Measurements from ENCODE around the gene CPT1A.

Gene CPT1A

DNA sequence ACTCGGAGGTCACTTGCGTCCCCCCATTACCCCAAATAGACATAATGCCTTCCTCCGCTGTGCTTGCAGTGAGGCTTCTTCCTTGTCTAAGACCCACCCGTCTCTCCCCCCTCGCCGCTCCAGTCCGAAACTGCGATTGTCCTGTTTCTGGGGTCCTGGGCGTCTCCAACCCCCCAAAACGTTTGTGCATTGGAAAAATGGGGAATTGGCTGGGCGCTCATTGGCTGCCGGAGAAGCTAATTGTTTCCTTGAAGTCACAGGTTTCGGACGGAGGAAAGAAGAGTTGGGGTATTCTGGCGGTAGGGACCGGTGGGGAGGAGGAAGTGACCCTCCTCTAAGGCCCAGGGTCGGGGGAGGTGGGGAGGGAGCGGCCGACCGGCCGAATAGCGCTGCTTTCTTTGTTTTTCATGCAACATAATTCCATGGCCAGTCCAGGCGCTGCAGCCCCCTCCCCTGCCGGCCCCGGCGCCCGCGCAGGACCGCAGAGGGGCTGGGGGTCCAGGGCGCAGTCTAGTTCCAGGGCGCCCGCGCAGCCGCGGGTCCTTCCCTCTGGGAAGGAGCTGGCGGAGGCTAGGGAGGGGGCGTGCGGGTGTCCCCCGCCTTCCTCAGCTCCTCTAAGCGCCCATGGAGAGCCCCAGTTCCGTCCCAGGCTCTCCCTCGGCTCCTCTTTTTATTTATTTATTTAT lies 12.7 kb upstream of the CPT1A start:
- no peak for DNase-seq (ENCODE audit: low spot score)

DNA sequence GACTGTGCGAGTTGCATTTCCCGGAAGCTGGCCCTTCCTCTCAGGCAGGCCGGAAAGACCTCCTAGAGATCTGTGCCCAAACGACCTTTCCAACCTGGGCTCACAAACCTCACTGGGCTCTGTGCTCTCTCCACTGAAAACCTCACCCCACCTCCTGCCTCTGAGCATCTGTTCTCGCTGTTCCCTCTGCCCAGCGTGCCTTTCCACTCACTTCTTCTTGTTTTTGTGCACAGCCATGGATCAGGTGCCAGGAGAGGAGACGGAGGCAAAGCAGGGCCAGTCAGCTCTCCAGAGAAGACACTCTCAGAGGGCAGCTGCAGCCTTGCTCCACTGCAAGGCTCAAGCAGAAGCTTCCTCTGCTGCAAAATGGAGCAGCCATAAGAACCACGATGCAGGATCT lies 10.9 kb upstream of the CPT1A start:
- no peak for DNase-seq (ENCODE audit: low spot score)

DNA sequence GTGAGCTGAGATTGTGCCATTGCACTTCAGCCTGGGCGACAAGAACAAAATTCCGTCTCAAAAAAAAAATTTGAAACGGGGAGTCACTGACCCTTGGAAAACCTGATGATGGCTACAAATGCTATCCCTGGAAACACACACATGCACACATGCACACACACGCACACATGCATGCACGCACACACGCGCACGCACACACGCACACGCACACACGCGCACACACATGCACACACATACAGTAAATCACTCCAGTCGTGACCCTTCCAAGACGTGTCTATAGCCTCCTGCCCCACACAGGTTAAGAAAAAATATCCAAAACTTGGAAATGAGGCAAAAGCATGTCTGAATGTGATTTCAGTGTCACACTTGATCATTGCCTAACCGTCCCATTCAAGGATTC lies 6.7 kb upstream of the CPT1A start:
- DNase-seq (ENCODE audit: low spot score): no peak

DNA sequence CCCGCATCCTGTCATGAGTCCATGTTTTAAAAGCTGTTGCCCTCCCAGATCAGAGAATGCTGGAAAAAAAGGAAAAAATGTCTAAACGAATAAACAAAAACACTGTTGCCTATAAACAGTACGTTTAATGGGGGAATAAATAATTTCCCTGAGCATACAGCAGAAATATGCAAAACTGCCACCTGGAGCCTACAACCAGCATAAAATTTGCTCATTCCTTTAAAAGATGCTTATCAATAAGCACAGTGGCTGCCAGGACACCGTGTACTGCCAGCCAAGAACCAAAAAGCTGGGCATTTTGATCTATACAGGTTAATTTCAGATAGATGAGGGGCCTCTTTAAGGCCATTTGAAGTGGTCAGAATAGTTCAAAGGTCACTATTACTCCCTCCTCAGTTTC lies 5.7 kb upstream of the CPT1A start:
- no peak for DNase-seq (ENCODE audit: low spot score)

DNA sequence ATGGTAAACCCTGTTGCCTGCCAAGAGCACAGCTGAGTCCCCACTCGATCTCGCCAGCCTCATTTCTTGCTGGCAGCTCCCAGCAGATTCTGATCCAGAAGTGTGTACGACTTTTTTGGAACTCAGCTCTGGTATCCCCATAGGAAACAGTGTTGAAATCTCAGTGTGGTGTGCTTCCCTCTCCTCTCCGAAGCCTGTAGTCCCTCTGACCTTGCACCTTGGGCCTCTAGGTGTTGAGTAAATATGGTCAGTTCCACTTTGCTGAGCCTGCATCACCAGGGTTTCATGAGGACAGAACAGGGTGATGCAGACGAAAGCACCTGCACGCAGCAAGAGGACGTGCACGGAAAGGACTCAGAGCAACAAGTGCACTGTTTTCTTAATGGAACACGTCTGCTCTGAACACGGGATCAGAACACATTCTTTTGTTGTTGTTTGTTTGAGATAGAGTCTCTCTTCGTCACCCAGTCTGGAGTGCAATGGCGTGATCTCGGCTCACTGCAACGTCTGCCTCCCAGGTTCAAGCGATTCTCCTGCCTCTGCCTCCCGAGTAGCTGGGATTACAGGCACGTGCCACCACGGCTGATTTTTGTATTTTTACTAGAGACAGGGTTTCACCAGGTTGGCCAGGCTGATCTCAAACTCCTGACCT lies 3.8 kb upstream of the CPT1A start:
- no peak for DNase-seq (ENCODE audit: low spot score)

DNA sequence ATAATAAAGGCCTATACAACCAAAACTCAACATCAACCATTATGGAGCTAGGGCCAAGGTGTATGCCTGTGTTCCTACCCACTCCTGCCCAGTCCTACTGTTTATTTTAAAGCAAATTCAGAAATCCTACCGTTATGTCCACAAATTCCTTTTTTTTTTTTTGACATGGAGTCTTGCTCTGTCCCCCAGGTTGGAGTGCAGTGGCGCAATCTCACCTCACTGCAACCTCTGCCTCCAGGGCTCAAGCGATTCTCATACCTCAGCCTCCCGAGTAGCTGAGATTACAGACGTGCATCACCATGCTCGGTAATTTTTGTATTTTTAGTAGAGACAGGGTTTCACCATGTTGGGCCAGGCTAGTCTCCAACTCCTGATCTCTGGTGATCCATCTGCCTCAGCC lies 3.1 kb upstream of the CPT1A start:
- no peak for DNase-seq (ENCODE audit: low spot score)

DNA sequence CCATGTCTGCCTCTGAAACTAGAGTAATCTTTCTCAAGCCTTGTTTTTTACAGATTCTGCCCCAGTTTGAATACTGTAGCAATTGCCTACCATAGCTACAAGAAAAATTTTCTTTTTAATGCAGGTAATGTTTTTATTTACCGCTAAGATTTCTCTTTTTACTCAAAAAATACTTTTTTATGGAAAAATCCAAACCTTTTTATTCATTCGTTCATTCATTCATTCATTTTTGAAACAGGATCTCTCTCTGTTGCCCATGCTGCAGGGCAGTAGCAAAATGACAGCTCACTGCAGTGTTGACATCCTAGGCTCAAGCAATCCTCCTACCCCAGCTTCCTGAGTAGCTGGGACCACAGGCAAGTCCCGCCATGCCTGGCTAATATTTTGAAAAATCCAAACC lies 2.7 kb upstream of the CPT1A start:
- no peak for DNase-seq (ENCODE audit: low spot score)

DNA sequence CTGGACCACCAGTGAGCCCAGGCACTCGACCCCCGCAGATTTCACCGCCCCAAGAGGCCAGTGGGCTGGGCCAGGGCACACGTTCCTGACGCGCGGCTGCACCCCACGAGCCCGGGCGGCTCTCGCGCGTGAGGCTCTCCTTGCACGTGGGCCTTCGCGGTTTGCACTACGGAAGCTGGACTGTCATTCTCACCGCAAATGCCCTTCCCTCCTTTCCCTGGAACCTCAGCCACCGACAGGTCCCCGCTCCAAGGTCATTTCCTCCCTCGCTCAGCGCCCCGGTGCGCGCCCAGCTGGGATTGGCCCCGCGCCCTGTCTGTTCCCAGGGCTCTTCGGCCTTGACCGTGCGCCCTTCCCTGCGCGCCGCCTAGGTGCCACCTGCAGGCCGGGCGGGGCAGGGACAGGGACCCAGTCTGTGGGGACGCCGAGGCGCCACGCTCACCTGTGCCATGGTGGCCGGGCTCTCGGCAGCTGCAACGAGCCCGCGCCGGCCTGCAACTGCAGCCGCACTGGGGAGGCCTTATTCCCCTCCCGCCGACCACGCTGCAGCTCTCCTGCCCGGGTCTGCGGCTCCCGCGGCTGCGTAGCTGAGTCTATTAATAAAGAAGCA lies 2.1 kb upstream of the CPT1A start:
- DNase-seq (ENCODE audit: low spot score): peak; percentile 51

DNA sequence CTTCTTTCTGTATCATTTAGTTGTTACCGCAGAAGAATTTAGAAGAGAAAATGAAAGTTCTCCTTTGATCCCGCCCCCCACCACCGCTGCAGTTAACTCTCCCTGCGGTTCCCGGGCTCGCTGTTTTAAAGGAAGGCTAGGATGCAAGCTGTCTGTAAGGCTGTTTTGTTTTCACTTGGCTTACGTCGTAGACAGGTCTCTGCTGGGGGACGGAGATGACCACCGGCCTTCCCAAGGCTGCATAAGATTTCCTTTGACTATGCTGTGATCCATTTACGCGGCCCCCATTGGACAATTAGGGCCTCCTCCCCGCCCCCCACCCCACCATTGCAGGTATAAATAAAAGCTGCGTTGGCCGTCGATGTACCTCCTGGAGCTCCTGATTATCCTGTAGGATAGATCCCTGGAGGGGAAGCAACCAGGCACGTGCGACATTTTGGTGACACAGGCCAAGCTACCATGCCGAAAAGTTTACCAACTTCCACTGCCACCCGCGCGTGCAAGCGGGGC lies 1.4 kb upstream of the CPT1A start:
- no peak for DNase-seq (ENCODE audit: low spot score)

DNA sequence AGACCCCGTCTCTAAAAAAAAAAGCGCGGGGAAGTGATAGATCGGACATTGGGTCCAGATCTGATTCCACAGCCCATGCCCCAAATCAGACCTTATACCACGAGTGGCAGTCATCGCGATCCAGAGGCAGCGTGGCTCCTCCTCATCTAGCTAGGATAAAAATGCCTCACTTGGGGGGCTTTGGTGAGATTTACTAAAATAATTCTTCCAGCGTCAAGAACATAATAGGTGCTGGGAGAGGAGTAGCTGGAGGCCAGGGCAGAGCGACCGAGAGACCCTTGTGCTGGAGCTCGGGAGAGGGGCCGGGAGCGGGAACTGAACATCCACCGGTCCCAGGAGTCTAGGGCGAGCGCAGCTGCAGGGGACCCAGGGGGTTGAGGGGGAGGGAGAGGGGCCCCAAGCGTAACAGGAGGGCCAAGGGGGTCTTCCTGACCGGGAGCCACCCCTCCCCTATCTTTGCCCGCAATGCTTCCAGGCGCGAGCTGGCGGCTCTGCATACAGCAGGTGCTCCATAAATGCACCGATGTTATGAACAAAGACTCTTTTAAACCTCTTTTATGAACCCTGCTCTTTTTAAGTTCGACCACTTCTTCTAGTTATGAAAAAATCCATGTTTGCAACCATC lies 823 bp upstream of the CPT1A start:
- no peak for DNase-seq (ENCODE audit: low spot score)

DNA sequence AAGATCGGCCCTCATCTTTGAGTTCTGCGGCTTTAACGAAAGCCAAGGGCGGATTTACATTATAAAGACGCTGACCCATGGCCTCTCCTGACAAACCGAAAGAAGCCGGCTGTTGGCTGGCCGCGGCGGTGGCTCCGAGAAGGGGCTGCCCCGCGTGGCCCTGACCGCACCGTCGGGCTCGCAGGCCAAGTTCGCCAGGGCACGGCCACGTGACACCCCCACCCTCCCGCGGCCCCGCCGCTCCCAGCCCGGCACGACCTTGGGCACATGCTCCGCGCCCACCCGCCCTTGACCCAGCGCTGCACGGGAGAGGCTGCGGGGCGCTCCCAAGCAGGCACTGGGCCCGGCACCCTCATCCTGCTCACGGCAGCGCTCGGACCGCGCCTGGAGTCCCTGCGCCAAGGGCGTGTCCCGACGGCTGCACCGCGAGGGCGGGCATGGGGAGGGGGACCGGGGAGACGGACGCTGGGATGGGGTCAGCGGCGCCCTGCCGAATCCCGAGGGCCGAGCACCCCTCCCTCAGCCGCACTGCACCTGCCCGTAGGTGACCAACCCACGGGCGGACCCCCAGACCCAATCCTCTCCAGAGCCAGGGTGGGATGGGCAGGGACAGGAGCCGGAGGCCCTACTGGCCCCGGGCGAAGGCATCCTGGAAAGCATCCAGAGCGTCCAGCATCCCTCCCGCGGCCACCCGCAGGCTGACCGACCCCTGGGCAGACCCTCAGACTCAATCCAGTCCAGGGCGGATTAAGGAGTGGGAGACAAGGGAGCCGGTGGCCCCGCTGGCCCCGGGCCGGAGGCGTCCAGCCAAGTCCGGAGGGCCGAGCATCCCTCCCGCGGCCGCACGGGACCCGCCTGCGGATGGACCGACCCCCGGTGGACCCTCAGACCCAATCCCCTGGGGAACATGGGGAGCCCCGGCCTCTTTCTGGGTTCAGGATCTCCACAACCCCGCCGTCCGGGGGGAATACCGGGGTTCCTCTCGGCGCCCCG lies 759 bp downstream of the CPT1A start:
- DNase-seq (ENCODE audit: low spot score): peak; percentile 31

DNA sequence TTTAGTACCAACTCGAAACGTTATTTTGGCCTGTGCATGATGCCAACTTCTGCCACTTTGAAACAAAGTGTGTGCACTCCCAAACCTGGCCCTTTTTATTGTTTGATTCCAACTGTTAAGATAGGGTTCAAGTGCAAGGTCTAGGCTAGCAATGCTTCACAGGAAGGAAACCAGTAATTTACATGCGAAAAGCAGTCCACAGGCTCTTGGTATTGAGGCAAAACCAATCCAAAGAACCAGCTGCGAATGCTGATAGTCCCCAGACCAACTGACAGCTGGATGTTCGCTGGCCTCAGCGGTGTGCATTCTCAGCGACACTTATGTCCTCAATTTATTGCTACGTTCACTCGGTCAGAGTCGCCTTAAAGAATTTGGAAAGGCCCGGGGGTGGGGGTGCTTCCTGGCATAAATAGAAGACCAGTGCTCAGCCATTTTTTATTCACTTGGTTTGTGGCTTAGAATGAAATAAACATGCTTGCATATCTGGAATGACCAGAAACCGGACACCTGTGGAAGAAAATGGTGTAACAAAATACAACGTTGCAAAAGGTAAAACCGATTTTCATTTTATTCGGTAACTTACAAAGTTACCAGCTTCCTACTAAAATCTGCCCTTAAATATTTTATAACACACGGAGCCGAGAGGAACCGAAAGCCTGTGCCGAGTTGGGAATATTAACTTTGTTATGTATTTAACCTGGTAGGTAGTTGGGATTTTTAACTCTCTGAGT lies 1.6 kb downstream of the CPT1A start:
- no peak for DNase-seq (ENCODE audit: low spot score)

DNA sequence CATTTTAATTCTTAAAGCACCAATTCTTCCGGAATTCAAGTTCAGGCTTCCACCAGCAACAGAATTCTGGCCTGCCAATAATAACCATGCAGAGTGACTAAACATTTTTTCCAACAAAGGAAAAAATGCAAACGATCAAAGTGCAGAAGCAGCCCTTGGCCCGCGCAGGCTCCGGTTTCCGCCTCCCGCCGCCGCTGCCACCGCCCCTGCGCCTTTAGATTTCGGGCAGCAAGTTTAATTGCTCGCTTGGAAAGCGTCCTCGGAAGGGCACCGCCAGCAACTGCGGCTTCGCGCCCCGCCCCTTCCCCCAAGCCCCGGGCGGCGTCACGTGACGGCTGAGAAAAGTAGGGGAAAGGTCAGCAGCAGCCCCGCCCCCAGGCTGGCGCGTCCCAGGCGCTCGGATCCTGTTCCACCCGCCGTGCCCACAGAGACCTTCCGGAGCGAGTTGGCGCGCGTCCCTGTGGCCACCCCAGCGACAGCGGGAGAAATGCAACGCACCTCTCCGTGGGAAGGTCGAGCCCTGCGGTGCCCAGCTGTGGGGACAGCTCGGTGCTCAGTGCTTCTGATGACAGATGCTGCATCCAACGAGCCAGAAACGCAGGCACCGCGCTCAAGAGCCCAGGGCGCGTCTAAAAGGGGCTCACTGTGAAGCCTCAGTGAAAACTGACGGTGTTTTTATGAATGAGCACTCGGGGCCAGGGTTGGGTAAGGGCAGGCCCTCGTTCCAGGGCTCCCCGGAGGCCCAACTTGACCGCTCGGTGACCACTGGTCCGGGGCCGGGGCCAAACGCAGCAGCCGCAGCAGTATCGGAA lies 2.5 kb downstream of the CPT1A start:
- DNase-seq (ENCODE audit: low spot score): peak; percentile 94

DNA sequence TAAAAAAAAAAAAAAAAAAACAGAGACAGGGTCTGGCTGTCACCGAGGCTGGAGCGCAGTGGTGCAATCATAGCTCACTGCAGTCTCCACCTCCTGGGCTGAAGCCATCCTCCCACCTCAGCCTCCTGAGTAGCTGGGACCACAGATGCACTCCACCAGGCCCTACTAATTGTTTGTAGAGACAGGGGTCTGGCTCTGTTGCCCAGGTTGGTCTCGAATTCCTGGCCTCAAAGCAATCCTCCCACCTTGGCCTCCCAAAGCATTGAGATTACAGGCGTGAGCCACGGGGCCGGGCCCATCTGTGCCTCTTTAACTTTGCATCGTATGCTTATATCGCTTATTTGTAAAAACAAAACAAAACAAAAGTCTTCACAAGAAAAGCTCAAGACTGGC lies 3.1 kb downstream of the CPT1A start:
- DNase-seq (ENCODE audit: low spot score): no peak

DNA sequence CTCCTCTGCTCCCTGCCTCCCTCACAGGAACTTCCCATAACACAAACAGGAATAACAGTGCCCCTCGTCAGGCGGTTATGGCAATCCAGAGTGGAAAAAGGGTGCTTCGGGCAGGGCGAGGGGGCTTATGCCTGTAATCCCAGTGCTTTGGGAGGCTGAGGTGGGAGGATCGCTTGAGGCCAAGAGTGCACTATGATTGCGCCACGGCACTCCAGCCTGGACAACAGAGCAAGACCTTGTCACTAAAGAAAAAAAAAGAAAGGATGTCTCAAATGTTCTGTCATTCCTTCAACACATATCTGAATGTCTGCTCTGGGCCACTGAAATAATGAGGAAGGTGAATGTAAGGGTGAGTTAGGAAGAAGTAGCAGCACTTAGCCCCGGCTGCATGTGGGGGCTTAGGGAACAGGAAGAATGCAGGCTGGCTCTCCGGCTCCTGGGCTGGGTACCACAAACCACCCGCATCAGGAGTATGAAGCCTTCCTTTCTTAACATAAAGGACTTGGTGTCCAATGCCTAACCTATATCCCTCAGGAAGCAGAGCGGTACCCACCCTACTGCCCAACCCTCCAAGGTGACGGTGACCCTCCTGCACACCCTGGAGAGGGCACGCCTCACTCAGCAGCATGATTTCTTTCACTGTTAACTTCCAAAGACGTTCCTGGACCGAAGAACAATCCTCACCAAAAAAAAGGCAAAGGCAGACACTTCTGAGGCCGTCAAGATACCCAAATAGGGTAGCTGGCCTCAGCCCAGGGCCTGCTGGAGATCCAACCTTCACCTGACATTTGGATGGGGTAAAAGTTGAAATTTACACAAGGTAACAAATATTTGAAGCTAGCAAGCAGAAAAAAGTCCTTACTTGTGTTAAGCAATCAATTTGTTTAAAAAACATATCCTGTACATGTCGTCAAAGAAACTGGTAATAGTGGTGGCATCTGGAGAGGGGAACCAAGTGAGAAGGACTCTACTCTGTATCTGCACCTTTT lies 3.8 kb downstream of the CPT1A start:
- no peak for DNase-seq (ENCODE audit: low spot score)

DNA sequence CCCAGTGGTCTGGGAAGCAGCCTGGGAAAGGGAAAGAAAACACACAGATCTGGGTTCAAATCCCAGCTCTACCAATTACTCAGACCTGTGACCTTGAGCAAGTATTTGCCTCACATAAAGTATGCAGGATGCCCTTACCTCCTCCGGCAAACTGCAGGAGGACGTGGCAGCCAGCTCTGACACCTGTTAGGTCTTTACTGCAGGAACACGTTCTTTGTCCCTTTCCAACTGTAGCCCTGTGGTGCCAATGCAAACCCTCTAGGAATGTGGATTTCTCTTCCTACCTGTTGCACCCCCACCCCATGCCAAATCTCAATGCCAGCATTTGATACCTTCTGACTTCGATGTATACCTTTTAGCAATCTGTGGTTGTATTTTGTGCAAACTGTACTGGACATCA lies 6.0 kb downstream of the CPT1A start:
- no peak for DNase-seq (ENCODE audit: low spot score)

DNA sequence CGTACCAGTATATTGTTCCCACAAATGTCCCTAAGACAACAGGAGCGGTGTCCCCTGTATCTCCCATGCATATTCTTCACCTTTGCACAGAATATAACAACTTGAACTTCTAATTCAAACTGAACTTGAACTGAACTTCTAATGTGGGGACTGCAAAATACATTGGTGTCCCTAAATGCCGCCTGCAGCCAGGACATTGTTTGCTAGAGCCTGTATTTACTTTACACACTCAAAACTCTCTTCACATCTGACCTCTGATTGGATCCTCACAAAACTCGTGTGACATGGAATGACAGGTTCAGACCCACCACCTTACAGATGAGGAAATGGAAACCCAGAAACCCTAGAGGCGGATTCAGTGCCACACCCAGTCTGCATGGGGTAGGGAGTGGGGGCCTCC lies 6.4 kb downstream of the CPT1A start:
- DNase-seq (ENCODE audit: low spot score): no peak

DNA sequence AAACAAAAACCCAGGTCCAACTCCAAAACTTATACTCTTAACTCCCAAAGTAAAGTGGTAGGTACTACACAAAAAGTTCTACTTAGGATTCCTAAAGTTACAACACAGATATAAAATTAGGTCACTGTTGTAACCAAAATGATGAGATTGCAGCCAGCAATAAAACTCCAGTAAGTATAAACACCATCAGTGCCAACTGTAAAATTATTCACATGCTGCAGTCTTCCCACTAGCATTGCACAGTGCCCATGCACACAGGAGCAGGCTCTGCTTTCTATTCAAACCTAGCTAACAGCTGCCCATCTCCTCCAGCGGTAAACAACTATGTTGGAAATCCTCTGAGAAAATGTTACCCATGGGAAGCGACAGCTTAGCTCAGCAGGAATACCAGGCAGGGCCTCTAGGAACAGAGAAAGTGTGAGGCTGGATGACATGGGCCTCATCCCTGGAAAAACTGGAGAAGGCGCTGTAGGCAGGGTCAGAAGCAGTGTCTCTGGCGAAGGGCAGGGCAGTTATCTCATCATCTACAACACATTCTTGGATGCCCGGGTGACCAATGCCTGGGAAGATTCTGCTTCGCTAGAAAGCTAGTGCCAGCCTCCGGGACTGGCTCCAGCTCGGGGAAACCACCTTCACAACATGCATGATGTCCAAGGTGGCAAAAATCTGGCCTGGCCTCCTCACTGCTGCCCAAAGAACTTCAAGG lies 9.1 kb downstream of the CPT1A start:
- DNase-seq (ENCODE audit: low spot score): no peak
